HL-60 (cell line): ENCODE measurements around the gene RSRC1.

ENCODE experiments used
- CTCF ChIP-seq: IDR thresholded peaks from one replicate; pipeline ENCODE4 v1.5.1; 2011; ENCODE audit warnings: low read length, control low read depth, inconsistent platforms; ENCODE audit not compliant: insufficient read depth
- POLR2AphosphoS5 ChIP-seq: IDR thresholded peaks from 2 replicates; pipeline ENCODE4 v1.6.1; 2012; ENCODE audit warnings: low read depth
- REST ChIP-seq: IDR thresholded peaks from 2 replicates; pipeline ENCODE4 v1.6.1; 2012; ENCODE audit warnings: low read depth; ENCODE audit not compliant: insufficient replicate concordance

GRCh38 chr3:158220575-158220974 is 110.7 kb downstream of the RSRC1 start:
- no peak for TF ChIP-seq POLR2AphosphoS5
- no peak for TF ChIP-seq REST
- TF ChIP-seq CTCF, result no peak
